ENCODE data around the gene INF2.
A peak's percentile ranks its signal among the peaks of the same experiment; 100 is the strongest.
"Not testable (repeated sequence)": the region's sequence is repeated elsewhere in the genome, so short reads cannot be mapped to it uniquely, and the experiment has no call there.

INF2 gene

DNA sequence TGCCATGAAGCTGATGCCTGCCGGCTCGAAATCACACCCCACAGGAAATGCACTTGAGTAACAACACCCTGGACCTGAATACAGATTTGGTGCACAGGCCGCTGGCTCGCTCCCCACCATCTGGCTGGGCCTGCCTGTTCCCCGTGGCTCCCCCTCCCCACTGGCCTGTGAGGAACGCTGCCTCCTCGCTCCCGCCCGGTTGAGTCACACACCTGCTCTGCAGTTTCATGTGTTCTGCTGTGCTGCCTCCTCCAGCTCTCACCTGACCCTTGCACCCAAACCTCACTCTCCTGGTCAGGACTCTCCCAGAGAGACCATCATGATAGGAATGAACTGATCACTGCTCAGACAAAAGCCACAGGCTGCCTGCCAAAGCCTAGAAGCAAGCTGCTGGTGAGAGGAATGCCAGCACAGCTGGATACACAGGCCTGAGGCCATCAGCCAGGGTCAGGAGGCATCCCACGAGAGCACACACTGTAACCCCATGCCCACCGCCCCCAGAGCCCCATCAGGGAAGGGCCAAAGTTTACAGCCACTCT is 59.8 kb downstream of the INF2 start:
- DNase-seq (ENCODE audit: low spot score) (no peak), FAIRE-seq (no peak)

DNA sequence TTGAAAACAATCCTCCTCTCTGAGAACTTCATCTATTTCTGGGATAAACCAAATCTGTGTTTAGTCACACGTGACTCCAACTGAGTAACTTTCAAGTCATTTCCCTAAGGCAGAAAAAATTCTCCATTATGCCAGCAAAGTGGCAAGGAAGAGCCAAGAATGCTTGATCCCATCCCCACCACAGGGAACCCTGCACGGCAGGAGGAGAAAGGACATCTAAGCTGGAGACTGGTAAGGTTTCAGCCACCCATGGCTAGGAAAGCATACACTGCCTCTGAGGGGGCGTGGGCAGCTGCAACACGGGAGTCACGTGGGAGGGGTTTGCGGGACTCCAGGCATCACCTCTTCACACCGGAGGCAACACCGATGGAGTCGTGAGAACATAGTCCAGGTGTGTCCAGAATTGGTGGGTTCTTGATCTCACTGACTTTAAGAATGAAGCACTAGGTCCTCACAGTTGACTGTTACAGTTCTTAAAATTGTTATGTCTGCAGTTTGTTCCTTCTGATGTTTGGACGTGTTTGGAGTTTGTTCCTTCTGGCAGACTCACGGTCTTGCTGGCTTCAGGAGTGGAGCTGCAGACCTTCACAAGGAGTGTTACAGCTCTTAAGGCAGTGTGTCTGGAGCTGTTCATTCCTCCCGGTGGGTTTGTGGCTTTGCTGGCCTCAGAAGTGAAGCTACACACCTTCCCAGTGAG is 60.8 kb downstream of the INF2 start:
- no peak for FAIRE-seq
- DNase-seq (ENCODE audit: low spot score), result no peak

DNA sequence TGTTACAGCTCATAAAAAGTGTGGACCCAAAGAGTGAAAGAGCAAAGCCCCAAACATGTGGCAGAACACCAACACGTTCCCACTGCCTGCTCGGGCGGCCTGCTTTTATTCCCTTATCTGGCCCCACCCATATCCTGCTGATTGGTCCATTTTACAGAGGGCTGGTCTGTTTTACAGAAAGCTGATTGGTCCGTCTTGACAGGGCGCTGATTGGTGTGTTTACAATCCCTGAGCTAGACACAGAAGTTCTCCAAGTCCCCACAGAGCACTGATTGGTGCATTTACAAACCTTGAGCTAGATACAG is 61.3 kb downstream of the INF2 start:
- FAIRE-seq, result not testable (repeated sequence)

DNA sequence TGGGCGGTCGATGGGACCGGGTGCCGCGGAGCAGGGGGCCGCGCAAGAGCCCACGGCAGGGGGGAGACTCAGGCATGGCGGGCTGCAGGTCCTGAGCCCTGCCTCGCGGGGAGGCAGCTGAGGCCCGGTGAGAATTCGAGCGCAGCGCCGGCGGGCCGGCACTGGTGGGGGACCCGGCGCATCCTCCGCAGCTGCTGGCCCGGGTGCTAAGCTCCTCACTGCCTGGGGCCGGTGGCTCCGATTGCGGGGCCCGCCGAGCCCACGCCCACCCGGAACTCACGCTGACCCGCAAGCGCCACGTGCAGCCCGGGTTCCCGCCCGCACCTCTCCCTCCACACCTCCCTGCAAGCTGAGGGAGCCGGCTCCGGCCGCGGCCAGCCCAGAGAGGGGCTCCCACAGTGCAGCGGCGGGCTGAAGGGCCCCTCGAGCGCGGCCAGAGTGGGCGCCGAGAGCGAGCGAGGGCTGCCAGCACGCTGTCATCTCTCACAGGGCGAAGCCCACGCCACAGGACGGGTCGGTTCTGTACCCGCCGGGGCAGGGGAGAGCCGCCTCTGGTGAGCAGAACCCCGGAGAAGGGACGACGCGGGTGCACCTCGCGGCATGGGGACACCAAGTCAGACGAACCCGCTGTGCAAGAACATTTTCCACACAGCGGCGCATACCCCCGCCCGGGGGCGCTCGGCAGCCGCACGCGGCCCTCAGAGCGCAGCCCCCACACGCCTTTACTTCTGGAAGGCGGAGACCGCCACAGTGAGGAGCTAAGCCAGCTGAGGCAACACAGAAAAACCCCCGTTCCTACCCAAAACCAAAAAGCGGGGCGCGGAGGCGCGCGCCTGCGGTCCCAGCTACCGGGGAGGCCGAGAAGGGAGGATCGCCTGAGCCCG is 62.4 kb downstream of the INF2 start:
- DNase-seq (ENCODE audit: low spot score), result no peak
- FAIRE-seq, result no peak

More for the DNA sequence above, 61.3 kb downstream of the INF2 start:
- DNase-seq (ENCODE audit: low spot score), result not testable (repeated sequence)

DNA sequence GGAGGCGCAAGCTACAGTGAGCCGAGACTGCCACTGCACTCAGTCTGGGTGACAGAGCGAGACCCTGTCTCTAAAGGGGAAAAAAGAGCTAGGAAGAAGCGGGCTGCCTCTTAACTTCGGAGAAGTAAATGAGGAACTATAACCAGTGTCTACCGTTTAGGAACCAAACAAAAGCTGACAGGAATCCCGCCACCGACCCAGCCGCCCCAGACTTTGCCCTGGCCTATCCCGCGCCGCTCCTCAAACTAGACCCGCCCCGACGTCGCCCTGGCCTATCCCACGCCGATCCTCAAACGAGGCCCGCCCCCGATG is 63.0 kb downstream of the INF2 start:
- FAIRE-seq (no peak), DNase-seq (ENCODE audit: low spot score) (no peak)

DNA sequence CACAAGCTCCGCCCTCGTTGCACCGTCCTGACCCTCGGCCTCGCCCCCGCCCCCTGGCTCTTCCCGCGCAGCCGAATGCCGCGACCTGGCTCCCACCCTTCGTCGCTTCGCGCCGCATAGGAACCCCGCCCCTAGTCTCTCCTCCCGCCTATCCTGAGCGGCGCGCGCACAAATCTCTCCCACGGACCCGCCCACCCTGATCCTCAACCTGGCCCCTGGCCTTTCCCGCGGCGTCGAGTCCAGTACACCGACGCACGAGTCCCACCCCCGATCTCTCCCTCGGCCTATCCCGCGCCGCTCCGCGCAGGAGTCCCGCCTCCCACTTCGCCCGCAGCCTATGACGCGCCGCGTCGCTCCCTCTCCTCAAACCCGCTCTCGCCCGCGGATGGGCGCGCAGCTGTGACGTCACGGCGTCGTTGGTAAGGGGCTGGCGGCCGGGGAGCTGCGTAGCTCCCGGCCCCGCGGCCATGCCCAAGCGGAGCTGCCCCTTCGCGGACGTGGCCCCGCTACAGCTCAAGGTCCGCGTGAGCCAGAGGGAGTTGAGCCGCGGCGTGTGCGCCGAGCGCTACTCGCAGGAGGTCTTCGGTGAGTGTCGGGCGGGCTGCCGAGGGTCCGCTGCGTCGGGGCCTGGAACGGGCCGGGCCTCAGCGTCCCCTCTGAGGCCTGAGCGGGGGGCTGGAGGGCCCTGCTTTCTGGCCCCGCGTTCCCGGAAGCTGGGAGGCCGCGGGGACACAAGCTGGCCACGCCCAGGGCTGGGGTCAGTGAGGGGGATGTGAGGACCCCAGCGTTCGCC is 63.5 kb downstream of the INF2 start, which contains the start of gene SIVA1:
SIVA1 (plus strand) TSS at position 413 of the 793 bp plus-strand sequence; CDS start at position 468, 55 bp downstream.
- FAIRE-seq, result peak; percentile 81
- peak; percentile 98 for DNase-seq (ENCODE audit: low spot score)

DNA sequence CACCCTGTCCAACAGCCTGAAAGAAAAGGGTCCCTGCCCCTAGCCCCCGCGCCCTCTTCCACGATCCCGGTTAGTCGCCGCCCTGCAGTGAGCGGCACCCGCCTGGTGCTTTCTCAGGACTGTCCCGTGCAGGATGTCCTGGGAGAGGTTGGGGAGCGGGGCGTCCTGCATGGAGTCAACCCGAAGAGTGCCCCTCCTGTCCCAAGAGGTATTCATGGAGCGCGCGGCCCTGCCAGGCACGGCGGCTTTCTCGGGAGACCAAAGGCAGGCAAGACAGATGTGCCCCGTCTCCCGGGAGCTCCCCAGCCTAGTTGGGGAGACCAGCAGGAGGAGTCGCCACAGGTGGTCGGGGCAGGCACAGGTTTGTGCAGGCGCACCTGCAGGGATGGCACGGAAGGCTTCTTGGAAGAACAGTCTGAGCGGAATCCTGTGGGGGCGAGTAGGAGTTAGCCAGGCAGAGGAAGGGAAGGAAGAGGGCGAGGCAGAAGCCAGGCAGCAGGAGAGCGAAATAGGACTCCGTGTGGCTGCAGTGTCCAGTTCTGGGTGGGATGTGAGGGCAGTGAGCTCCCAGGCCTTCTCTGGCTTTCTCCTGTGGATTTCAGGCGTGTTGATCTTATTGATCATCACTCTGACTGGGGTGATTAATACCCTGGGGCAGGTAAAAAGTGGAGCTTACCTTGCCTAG is 64.3 kb downstream of the INF2 start:
- no peak for DNase-seq (ENCODE audit: low spot score)

DNA sequence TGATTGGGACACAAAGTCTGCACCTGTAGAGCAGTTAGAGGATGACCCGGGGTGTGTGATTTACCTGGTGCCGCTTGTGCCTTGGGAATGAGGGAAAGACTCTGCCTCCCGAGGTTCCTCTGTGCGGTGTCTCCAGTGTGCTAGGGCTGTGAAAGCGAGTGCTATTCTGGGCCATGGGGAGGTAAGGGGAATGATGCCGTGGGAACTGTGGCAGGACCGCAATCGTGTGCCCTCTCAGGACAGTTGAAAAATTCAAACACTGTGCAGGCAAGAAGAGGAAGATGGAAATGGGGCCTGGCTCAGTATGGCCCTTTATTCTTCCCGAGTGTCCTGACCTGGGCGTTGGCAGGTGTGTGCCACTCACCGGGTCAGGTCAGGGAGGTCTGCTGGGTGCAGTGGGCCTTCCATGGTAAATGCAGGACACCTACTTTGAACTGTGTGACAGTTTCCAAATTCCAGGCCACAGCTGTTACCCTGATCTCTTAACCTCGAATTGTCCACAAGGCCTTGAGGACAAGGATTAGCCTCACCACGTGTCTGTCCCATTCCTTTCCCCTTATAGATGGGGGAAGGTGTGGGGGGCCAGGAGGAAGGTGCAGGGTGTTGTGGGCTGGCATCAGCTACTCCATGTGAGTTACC is 64.9 kb downstream of the INF2 start:
- DNase-seq (ENCODE audit: low spot score) (no peak), FAIRE-seq (no peak)

More for the DNA sequence above, 64.3 kb downstream of the INF2 start:
- FAIRE-seq, result no peak

DNA sequence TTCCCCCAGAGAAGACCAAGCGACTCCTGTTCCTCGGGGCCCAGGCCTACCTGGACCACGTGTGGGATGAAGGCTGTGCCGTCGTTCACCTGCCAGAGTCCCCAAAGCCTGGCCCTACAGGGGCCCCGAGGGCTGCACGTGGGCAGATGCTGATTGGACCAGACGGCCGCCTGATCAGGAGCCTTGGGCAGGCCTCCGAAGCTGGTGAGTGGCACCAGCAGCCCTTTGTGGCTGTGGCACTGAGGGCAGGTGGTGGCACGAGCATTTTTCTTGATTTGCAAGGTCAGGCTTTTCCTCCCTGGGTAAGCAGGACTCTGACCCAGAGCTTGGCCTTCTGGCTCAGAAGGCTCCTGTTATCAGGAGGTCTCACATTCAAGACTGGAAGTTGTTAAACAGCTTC is 66.2 kb downstream of the INF2 start:
- DNase-seq (ENCODE audit: low spot score) (no peak), FAIRE-seq (no peak)

DNA sequence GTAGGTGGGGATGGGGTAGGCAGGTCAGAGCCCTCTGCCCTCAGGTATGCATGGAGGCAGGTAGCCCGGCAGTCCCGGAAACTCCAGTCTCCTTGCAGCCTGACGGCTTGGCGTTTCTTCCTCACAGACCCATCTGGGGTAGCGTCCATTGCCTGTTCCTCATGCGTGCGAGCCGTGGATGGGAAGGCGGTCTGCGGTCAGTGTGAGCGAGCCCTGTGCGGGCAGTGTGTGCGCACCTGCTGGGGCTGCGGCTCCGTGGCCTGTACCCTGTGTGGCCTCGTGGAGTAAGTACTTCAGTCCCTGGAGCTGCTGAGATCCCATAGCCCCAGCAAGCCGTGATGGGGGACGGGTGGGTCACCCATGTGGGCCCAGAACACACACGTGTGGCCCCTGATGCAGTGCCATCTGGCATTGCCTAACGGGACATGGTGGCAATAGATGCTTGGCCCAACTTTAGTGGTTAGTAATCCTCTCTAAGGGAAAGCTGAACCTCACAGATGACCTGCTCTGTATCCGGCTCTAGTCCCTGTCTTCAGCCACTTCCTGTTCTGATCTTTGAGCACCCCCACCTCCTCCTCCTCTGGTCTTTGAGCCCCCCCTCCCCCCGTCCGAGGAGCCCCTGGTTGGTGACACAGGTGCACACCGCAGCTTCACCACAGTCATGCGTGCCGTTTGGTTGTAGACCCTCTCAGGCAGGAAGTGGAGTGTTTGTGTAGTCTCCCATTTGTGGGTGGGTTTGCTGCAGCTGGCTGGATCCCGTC is 67.2 kb downstream of the INF2 start:
- DNase-seq (ENCODE audit: low spot score), result no peak
- no peak for FAIRE-seq

DNA sequence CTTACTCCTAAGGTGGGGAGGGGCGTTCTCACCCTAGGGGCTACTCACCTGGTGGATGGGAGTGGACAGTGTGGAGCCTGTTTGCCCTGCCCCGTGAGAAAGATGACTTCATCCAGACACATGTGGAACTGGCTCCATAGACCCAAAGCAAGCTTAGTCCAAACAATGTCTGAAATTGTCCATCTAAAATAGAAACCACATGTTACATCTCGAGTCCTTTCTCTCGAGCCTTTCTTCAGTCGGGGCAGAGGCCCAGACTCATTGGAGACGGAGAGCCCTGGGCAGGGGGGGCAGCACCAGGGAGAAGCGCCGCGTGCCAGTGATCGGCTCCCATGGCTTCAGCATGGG is 67.8 kb downstream of the INF2 start:
- DNase-seq (ENCODE audit: low spot score) (no peak), FAIRE-seq (no peak)

DNA sequence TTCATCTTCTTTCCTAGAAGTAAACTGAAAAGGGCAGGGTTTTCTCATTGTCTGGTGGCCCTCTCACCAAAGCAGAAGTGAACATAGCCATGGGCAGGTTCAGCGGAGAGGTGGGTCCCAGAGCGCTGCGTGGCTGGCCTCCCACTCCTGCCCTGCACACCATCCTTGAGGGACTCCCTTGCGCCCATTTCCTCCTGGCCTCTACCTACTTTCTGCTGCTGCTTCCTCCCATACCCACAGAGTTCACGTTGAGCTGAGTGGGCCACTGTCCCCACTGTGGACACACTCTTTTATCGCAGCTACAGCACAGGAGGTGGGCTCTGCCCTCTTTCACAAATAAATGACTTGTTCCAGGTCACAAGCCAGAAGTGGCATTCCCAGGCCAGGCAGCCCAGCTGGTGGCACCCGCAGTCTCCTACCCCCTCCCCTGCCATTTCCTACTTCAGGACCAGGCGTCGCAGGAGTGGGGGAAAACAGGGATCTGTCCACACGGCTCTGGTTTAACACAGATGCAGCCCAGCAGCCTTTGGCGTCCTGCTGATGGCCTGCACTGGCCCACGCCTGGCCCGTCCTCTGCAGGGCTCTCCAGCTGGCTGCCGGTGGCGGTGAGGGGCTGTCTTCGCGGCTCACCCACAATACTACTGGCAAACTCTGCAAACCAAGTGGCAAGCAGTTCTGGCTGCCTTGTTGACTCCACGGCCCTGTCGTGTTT is 68.4 kb downstream of the INF2 start:
- DNase-seq (ENCODE audit: low spot score) (no peak), FAIRE-seq (no peak)

DNA sequence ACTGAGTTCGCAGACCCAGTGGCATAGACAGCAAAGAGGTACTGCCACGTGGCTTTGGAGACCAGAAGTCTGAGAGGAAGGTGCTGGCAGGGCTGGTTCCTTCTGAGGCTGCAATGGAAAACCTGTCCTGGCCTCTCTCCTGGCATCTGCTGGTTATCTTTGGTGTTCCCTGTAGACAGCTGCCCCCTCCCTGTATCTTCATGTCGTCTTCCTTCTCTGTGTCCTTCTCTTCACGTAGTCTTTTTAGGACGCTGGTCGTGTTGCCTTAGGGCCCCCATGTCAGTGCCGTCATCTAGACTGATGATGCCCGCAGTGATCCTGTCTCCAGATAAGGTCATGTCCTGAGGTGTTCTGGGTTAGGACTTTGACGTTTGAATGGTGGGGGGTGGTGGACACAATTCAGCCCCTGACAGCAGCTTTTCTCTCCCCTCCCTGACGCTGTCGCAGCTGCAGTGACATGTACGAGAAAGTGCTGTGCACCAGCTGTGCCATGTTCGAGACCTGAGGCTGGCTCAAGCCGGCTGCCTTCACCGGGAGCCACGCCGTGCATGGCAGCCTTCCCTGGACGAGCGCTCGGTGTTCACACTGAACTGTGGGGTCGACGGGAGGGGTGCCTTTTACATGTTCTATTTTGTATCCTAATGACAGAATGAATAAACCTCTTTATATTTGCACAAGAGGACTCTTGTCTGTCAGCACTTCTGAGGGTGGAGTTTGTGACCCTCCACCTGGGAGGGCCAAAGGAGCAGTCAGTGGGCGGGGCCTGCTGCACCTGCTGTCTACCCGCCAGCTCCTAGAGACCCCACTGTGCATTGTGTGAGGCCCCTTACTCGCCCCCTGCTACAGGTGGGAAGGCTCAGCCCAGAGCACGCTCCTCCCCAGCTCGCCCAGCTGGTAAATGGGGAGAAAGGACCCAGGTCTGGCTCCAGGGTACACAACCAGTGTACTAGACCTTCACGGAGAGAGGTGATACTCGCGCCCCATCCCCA is 69.9 kb downstream of the INF2 start:
- FAIRE-seq, result no peak

DNA sequence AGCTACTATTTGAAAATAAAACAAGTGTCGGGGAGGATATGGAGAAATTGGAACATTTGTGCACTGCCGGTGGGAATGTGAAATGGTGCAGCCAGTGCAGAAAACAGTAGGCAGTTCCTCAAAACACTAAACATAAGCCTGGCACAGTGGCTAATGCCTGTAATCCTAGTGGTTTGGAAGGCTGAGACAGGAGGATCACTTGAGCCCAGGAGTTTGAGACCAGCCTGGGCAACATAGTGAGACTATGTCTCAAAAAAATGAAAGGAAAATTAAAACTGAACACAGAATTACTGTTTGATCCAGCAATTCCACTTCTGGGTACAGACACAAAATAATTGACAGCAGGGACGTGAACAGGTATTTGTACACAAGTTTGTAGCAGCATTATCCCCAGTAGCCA is 76.1 kb downstream of the INF2 start:
- FAIRE-seq (no peak), DNase-seq (ENCODE audit: low spot score) (no peak)

More for the DNA sequence above, 69.9 kb downstream of the INF2 start:
- DNase-seq (ENCODE audit: low spot score), result no peak

DNA sequence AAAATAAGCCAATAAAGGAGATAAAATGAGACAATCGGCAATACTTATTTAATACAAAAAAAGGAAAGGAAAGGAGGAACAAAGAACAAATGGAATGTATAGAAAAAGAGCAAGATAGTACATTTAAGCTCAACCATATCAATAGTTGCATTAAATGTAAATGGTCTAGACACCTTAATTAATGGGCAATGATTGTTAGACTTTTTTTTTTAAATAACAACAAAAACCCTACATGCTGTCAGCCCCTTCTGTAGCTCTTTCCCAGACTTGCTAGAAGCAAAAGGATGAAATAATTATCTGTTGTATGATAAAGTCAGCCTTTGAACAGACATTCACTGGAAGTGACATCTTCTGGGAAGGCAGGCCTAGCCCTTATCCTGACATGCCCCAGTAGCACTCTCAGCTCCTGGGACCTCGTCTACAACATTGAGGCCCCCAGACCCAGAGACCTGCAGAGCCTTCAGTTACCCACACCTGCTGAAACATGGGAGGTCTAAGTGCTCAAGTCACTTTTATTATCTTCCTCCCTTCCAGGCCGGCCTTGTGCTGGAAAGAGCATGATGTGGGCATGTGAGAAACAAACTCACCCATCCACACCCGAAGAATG is 76.9 kb downstream of the INF2 start:
- FAIRE-seq (no peak), DNase-seq (ENCODE audit: low spot score) (no peak)

DNA sequence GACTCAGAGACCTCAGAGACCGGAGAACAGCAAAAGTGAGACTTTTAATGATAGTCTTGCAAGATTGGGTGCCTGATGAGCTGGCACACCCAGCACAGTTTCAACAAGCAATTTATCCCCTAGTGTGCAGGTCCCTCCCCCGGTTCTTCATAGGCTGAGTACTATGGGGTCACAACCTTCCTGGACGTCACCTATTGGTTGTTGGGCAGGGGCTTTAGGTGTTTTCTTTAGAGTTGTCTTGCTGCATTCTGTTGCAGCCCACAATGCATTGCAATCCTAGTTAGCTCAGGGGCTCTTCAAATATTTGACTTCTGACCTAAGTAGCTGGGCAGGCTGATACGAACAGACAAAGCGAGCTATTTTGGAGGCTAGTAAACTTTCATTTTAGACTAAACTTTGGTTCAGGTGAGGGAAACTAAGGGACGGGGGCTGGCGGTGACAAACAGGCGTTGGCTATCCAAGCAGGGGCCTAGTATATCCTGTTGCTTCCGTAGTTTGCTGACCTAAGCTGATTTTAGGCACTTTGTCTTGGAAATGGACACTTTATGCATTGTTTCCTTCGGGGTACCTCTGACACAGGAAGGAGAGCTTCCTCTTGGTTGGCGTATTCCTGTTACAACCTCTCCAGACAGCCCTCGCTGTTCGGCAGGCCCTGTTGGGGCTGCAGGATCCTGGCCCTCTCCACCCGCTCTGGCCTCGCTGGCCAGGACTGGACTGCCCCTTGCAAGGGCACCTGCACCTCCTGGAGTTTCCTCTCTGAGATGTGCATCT is 77.6 kb downstream of the INF2 start:
- DNase-seq (ENCODE audit: low spot score) (no peak), FAIRE-seq (no peak)

DNA sequence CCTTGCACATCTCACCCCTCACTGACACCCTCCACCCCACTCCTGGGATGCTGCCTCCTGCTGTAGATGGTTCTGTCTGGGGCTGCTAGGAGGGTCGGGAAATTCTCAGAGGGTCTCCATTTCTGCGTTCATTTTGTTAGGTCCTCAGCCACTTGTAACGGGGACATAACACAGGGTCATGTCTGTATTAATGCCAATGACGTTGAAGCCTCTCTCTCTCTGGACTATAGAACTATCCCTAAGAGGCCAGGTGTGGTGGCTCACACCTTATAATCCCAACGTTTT is 78.2 kb downstream of the INF2 start:
- DNase-seq (ENCODE audit: low spot score), result no peak
- FAIRE-seq, result no peak
